HL-60 (cell line): Measurements from ENCODE around the gene GSDMA.

Experiments
- POLR2AphosphoS5 ChIP-seq: IDR thresholded peaks from 2 replicates; pipeline ENCODE4 v1.6.1; 2012; ENCODE audit warnings: low read depth
- TF ChIP-seq, protein P1 (sequence below): IDR thresholded peaks from 2 replicates; pipeline ENCODE4 v1.6.1; 2012; ENCODE audit warnings: low read depth; ENCODE audit not compliant: insufficient replicate concordance
- TF ChIP-seq, protein P2 (sequence below): IDR thresholded peaks from one replicate; pipeline ENCODE4 v1.5.1; 2011; ENCODE audit warnings: low read length, control low read depth, inconsistent platforms; ENCODE audit not compliant: insufficient read depth

DNA sequence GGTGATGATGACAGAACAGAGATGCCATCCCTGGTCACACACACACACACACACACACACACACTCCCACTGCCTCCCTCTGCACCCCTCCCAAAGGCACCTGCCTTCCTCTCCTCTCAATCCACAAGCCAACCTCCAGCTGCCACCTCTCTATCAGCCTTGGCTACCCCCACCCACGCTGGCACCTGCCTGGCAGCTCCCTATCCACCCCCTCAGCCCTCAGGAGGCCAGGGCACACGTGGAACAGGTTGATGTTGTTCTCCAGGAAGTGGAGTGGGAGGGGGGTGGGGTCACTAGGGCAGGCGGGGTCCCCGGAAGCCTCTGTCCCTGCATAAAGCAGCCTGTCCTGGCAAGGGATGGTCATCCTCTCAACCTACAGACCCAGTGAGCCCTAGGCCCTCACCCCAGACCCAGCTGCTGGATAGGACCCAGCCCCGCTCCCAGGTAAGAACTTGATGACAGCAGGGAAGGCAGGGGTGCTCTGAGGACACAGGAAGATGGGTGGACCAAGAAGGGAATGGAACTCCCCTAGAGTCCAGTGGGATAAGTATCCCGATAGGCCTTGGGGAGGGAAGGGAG is at the start of gene GSDMA:
- TF ChIP-seq, protein P1, sequence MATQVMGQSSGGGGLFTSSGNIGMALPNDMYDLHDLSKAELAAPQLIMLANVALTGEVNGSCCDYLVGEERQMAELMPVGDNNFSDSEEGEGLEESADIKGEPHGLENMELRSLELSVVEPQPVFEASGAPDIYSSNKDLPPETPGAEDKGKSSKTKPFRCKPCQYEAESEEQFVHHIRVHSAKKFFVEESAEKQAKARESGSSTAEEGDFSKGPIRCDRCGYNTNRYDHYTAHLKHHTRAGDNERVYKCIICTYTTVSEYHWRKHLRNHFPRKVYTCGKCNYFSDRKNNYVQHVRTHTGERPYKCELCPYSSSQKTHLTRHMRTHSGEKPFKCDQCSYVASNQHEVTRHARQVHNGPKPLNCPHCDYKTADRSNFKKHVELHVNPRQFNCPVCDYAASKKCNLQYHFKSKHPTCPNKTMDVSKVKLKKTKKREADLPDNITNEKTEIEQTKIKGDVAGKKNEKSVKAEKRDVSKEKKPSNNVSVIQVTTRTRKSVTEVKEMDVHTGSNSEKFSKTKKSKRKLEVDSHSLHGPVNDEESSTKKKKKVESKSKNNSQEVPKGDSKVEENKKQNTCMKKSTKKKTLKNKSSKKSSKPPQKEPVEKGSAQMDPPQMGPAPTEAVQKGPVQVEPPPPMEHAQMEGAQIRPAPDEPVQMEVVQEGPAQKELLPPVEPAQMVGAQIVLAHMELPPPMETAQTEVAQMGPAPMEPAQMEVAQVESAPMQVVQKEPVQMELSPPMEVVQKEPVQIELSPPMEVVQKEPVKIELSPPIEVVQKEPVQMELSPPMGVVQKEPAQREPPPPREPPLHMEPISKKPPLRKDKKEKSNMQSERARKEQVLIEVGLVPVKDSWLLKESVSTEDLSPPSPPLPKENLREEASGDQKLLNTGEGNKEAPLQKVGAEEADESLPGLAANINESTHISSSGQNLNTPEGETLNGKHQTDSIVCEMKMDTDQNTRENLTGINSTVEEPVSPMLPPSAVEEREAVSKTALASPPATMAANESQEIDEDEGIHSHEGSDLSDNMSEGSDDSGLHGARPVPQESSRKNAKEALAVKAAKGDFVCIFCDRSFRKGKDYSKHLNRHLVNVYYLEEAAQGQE, result no peak
- no peak for TF ChIP-seq POLR2AphosphoS5
- TF ChIP-seq, protein P2, sequence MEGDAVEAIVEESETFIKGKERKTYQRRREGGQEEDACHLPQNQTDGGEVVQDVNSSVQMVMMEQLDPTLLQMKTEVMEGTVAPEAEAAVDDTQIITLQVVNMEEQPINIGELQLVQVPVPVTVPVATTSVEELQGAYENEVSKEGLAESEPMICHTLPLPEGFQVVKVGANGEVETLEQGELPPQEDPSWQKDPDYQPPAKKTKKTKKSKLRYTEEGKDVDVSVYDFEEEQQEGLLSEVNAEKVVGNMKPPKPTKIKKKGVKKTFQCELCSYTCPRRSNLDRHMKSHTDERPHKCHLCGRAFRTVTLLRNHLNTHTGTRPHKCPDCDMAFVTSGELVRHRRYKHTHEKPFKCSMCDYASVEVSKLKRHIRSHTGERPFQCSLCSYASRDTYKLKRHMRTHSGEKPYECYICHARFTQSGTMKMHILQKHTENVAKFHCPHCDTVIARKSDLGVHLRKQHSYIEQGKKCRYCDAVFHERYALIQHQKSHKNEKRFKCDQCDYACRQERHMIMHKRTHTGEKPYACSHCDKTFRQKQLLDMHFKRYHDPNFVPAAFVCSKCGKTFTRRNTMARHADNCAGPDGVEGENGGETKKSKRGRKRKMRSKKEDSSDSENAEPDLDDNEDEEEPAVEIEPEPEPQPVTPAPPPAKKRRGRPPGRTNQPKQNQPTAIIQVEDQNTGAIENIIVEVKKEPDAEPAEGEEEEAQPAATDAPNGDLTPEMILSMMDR, result no peak
